ENCODE measurements around the gene C1orf167. TPM values are rescaled to one million over a fixed set of nuclear protein-coding genes. Genes with fewer than 3 reads are reported as not detected.

C1orf167 gene
- total RNA-seq, 1 experiment from 2014 or later = not detected

DNA sequence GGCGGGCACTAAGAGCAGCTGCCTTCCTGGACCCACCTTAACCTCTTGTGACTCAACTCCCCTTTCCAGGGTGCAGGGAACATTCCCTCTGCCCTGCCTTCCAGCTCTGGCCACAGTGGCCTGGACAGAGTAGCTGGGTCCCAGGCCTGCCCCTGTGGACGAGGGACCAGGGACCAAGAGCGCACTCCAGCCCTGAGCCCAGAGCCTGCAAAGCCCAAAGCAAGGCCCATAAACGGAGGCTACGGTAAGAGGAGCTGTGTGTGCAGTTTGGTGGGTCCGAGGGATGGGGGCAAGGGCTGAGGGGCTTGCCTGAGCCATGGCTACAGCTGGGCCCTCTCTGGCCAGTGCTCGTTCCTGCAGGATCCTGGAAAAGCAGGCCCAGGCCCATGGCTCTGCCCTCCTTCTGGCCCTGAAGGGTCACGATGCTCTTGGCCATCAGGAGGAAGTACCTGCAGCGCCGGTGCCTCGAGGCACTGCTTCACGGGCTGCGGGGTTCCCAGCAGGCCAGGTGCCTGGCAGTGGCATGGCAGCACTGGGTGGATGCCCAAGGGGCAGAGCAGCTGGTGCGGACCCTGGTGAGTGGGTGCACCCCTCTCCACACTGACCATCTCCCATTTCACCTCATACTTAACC lies 25.9 kb downstream of the C1orf167 start:
- DNase-seq (ENCODE audit: unreplicated experiment) = no peak
- Mint-ChIP-seq H3K36me3 (ENCODE audit: insufficient read depth, unreplicated experiment) (peaks cover 6% of the 10 kb centered on the region), H3K27me3 (ENCODE audit: insufficient read depth, unreplicated experiment) (no peaks in the 10 kb centered on the region), H3K9me3 (ENCODE audit: unreplicated experiment) (no peaks in the 10 kb centered on the region), H3K27ac (ENCODE audit: low read depth, unreplicated experiment) (no peak overlapping the region), H3K4me3 (ENCODE audit: unreplicated experiment) (no peak overlapping the region), H3K4me1 (ENCODE audit: insufficient read depth, unreplicated experiment) (peaks cover 20% of the 10 kb centered on the region)
- intact Hi-C loops (cut with micrococcal nuclease) = no loop called here
- TF ChIP-seq, protein P1, sequence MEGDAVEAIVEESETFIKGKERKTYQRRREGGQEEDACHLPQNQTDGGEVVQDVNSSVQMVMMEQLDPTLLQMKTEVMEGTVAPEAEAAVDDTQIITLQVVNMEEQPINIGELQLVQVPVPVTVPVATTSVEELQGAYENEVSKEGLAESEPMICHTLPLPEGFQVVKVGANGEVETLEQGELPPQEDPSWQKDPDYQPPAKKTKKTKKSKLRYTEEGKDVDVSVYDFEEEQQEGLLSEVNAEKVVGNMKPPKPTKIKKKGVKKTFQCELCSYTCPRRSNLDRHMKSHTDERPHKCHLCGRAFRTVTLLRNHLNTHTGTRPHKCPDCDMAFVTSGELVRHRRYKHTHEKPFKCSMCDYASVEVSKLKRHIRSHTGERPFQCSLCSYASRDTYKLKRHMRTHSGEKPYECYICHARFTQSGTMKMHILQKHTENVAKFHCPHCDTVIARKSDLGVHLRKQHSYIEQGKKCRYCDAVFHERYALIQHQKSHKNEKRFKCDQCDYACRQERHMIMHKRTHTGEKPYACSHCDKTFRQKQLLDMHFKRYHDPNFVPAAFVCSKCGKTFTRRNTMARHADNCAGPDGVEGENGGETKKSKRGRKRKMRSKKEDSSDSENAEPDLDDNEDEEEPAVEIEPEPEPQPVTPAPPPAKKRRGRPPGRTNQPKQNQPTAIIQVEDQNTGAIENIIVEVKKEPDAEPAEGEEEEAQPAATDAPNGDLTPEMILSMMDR (IDR thresholded peaks at IDR 0.05; ENCODE audit: unreplicated experiment) = no peak
- ChIA-PET CTCF (interaction anchor here (0.6 to 1.4 kb wide), 5 partner anchors 10 to 751 kb away, joined by 3 to 6 read pairs (median 3); no protein-coding TSS in a partner anchor), POLR2A (interaction anchor here (0.7 to 8.7 kb wide), 9 partner anchors 12 to 812 kb away, joined by 3 to 87 read pairs (median 4); partner anchors contain the start of genes CLCN6, MTHFR and MTOR)
- no TSS peak for BruUV-seq (replicated peaks)

GRCh38 chr1:11788549-11789053 lies 26.6 kb downstream of the C1orf167 start:
- H3K27ac Mint-ChIP-seq (ENCODE audit: low read depth, unreplicated experiment) = no peak overlapping the region
- intact Hi-C loops (cut with micrococcal nuclease) = no loop called here
- peaks cover 13% of the 10 kb centered on the region for H3K36me3 Mint-ChIP-seq (ENCODE audit: insufficient read depth, unreplicated experiment)
- ChIA-PET POLR2A (interaction anchor here (0.6 to 8.7 kb wide), 7 partner anchors 13 to 813 kb away, joined by 3 to 87 read pairs (median 4); partner anchors contain the start of genes CLCN6 and MTHFR), CTCF (no interaction called here)
- no TSS peak for BruUV-seq (replicated peaks)
- no peaks in the 10 kb centered on the region for H3K27me3 Mint-ChIP-seq (ENCODE audit: insufficient read depth, unreplicated experiment)
- no peak overlapping the region for H3K4me3 Mint-ChIP-seq (ENCODE audit: unreplicated experiment)
- no peaks in the 10 kb centered on the region for H3K9me3 Mint-ChIP-seq (ENCODE audit: unreplicated experiment)
- TF ChIP-seq, protein P1 (IDR thresholded peaks at IDR 0.05; ENCODE audit: unreplicated experiment) = no peak
- no peak for DNase-seq (ENCODE audit: unreplicated experiment)
- peaks cover 20% of the 10 kb centered on the region for H3K4me1 Mint-ChIP-seq (ENCODE audit: insufficient read depth, unreplicated experiment)

DNA sequence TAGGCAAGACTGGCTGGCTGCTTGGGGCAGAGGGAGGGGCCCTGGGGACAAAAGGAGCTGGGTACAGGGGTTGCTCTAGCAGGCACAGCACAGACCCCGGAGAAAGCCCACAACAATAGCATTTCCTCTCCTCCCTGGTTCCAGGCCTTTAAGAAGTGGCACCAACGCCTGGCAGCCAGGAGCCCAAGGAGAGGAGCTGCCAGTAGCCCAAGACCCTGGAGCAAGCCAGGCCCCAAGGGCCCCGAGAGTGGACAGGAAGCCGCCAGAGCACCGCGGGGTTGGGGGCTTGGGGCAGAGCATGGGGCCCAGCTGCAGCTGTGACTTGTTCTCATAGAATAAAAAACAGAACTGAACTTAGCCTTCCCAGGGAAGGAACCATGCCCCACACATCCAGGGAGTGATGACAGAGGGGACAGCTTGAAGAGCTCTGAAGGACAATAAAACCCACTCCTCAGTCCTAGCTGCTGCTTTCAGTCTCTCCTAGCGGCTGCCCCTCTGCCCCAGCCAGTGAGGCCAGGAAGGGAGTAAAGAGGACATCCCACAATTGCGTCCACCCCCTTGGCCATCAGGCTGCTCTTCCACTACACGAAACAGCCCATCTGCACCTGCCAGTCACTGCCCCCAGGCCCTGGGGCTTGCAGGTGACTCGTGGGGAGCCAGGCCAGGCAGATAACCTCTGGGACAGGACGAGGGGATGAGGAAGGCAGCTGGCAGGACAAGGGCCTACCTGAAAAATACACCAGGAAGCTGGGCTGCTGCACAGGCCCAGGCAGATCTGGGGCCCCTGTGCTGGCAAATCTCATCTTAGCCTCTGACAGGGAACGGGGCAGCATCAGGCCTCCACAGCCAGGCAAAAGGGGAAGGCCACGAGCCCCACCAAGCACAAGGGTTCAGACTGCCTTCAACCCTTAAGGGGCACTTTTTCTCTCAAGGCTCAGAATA lies 27.4 kb downstream of the C1orf167 start:
- H3K27ac Mint-ChIP-seq (ENCODE audit: low read depth, unreplicated experiment) = peak overlapping the region; percentile 96
- no peak overlapping the region for H3K4me3 Mint-ChIP-seq (ENCODE audit: unreplicated experiment)
- H3K36me3 Mint-ChIP-seq (ENCODE audit: insufficient read depth, unreplicated experiment) = peaks cover 20% of the 10 kb centered on the region
- intact Hi-C loops (cut with micrococcal nuclease) = loop anchor here (2.0 kb wide), 1 partner anchor 15 kb away; the partner anchor contains the start of gene MTHFR
- no peaks in the 10 kb centered on the region for H3K9me3 Mint-ChIP-seq (ENCODE audit: unreplicated experiment)
- no TSS peak for BruUV-seq (replicated peaks)
- H3K4me1 Mint-ChIP-seq (ENCODE audit: insufficient read depth, unreplicated experiment) = peaks cover 20% of the 10 kb centered on the region
- CTCF ChIA-PET = no interaction called here
- no peaks in the 10 kb centered on the region for H3K27me3 Mint-ChIP-seq (ENCODE audit: insufficient read depth, unreplicated experiment)
- POLR2A ChIA-PET = interaction anchor here (0.6 to 8.7 kb wide), 6 partner anchors 14 to 136 kb away, joined by 3 to 87 read pairs (median 6); partner anchors contain the start of genes CLCN6 and MTHFR
- TF ChIP-seq, protein P1 (IDR thresholded peaks at IDR 0.05; ENCODE audit: unreplicated experiment) = no peak
- no peak for DNase-seq (ENCODE audit: unreplicated experiment)

Measured in MCF 10A (cell line).